DOHH2 (cell line): ENCODE measurements around the gene LIMS2.

Source experiments
- H3F3A ChIP-seq: fragments of 200-600 bp; sonication (generic), shearing (Covaris generic); 2 replicates; pipeline ENCODE4 v1.6.0; 2016; ENCODE audit warnings: antibody characterized with exemption, mild to moderate bottlenecking; ENCODE audit not compliant: control insufficient read depth, insufficient read depth
- H3K27ac ChIP-seq: fragments of 200-600 bp; sonication (generic); 2 replicates; pipeline ENCODE4 v1.5.1; 2014; ENCODE audit warnings: low read depth, mild to moderate bottlenecking, low read length, moderate library complexity
- H3K27me3 ChIP-seq: fragments of 200-600 bp; sonication (generic); 2 replicates; pipeline ENCODE4 v1.6.1; 2014; ENCODE audit warnings: mild to moderate bottlenecking, low read length, mixed read lengths; ENCODE audit not compliant: control insufficient read depth
- H3K36me3 ChIP-seq: fragments of 200-600 bp; sonication (generic); 2 replicates; pipeline ENCODE4 v1.6.1; 2014; ENCODE audit warnings: mild to moderate bottlenecking, low read length, moderate library complexity, mixed read lengths; ENCODE audit not compliant: control insufficient read depth
- H3K4me1 ChIP-seq: fragments of 200-600 bp; sonication (generic); 2 replicates; pipeline ENCODE4 v1.6.1; 2014; ENCODE audit warnings: mild to moderate bottlenecking, low read length, mixed read lengths; ENCODE audit not compliant: control insufficient read depth
- H3K4me2 ChIP-seq: fragments of 200-600 bp; sonication (generic); 2 replicates; pipeline ENCODE4 v1.6.0; 2014; ENCODE audit warnings: mild to moderate bottlenecking, low read length, moderate library complexity
- H3K4me3 ChIP-seq: fragments of 200-600 bp; sonication (generic); 2 replicates; pipeline ENCODE4 v1.5.1; 2014; ENCODE audit warnings: mild to moderate bottlenecking, low read length, mixed read lengths
- H3K79me2 ChIP-seq: fragments of 200-600 bp; sonication (generic); 2 replicates; pipeline ENCODE4 v1.6.1; 2014; ENCODE audit warnings: mild to moderate bottlenecking, low read length, mixed read lengths; ENCODE audit not compliant: control insufficient read depth
- H3K9me2 ChIP-seq: fragments of 200-600 bp; sonication (generic); replicated peaks from 2 replicates; pipeline ENCODE4 v1.6.1; 2014; ENCODE audit warnings: mild to moderate bottlenecking, low read length, mixed read lengths; ENCODE audit not compliant: control insufficient read depth
- H3K9me3 ChIP-seq: fragments of 200-600 bp; sonication (generic); 2 replicates; pipeline ENCODE4 v1.6.1; 2014; ENCODE audit warnings: antibody characterized with exemption, low read length, mixed read lengths; ENCODE audit not compliant: control insufficient read depth, insufficient read depth
- H4K20me1 ChIP-seq: fragments of 200-600 bp; sonication (generic); 2 replicates; pipeline ENCODE4 v1.6.0; 2014; ENCODE audit warnings: low read depth, mild to moderate bottlenecking, antibody characterized with exemption, low read length, moderate library complexity; ENCODE audit not compliant: control insufficient read depth, insufficient read depth
- EZH2phosphoT487 ChIP-seq: fragments of 200-600 bp; sonication (generic); IDR thresholded peaks from 2 replicates; pipeline ENCODE4 v1.6.1; 2017; ENCODE audit warnings: borderline replicate concordance, mild to moderate bottlenecking, antibody characterized with exemption, low read length, moderate library complexity, mixed read lengths
- TF ChIP-seq, protein P1 (sequence below): fragments of 200-600 bp; sonication (generic); IDR thresholded peaks from one replicate; pipeline ENCODE4 v1.5.1; 2014; ENCODE audit warnings: antibody characterized with exemption, mild to moderate bottlenecking, low read depth, low read length; ENCODE audit not compliant: poor library complexity, severe bottlenecking

The LIMS2 gene

DNA sequence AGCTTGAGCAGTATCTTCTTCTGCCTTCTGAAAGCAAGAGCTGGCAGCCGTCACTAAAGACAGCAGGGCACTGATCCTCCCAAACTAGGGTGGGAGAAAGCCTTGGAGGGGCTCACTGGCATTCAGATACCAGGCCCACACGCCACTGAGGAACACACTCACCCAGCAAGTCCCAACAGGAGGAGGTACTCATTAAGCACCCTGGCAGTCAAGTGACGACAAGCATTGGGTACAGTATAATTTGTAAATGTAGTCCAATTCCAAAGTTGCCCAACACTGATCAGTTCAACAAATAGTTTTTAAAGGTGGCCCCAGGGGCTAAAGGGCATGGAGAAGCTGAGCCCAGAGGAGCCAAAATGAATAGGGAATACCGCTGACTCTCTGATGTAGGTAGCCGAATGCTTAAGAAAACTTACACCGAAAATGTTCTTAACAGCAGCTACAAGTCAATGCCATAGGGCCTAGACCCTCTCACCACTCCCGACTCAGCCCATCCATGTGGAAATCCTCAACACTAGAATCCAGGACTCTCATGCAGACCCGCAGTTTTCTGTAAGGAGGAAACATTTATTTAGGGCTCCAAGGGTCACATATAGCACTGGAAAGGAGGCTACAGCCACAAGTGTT lies 9.9 kb downstream of the LIMS2 start:
- peaks cover 16% of the 10 kb centered on the region; the same call in 1 of the 2 replicates for H3K27me3 ChIP-seq
- H4K20me1 ChIP-seq = no peaks in the 10 kb centered on the region
- no peak overlapping the region for H3K27ac ChIP-seq
- H3K4me2 ChIP-seq = no peak overlapping the region
- TF ChIP-seq, protein P1, sequence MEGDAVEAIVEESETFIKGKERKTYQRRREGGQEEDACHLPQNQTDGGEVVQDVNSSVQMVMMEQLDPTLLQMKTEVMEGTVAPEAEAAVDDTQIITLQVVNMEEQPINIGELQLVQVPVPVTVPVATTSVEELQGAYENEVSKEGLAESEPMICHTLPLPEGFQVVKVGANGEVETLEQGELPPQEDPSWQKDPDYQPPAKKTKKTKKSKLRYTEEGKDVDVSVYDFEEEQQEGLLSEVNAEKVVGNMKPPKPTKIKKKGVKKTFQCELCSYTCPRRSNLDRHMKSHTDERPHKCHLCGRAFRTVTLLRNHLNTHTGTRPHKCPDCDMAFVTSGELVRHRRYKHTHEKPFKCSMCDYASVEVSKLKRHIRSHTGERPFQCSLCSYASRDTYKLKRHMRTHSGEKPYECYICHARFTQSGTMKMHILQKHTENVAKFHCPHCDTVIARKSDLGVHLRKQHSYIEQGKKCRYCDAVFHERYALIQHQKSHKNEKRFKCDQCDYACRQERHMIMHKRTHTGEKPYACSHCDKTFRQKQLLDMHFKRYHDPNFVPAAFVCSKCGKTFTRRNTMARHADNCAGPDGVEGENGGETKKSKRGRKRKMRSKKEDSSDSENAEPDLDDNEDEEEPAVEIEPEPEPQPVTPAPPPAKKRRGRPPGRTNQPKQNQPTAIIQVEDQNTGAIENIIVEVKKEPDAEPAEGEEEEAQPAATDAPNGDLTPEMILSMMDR = no peak
- TF ChIP-seq EZH2phosphoT487 = no peak
- H3K36me3 ChIP-seq = no peaks in the 10 kb centered on the region
- no peaks in the 10 kb centered on the region for H3K79me2 ChIP-seq
- H3F3A ChIP-seq = no peaks in the 10 kb centered on the region
- no peaks in the 10 kb centered on the region for H3K9me2 ChIP-seq
- no peak overlapping the region for H3K4me3 ChIP-seq
- H3K9me3 ChIP-seq = no peaks in the 10 kb centered on the region
- H3K4me1 ChIP-seq = no peaks in the 10 kb centered on the region

DNA sequence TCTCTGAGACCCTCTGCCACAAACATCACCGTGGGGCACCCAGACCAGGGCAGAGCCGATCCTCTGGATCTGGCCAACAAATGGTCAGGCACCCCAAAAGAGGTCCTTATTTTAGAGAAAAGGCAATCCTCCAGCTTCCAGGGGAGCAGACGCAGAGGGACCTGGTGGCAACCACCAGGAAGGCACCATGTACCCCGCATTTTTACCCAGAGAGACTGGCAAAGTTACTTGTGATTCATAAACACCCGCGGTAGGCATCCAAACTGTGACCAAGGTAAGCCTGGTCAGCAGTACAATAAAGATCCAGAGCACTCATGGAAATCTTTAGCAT lies 10.5 kb downstream of the LIMS2 start:
- TF ChIP-seq EZH2phosphoT487 = no peak
- TF ChIP-seq, protein P1 = no peak
- Histone ChIP-seq H3K27me3 (peaks cover 16% of the 10 kb centered on the region; the same call in 1 of the 2 replicates), H3K79me2 (no peaks in the 10 kb centered on the region), H3K9me2 (no peaks in the 10 kb centered on the region), H4K20me1 (no peaks in the 10 kb centered on the region), H3K4me1 (no peaks in the 10 kb centered on the region), H3K4me3 (no peak overlapping the region), H3K36me3 (no peaks in the 10 kb centered on the region), H3K27ac (no peak overlapping the region), H3F3A (no peaks in the 10 kb centered on the region), H3K9me3 (no peaks in the 10 kb centered on the region), H3K4me2 (no peak overlapping the region)

DNA sequence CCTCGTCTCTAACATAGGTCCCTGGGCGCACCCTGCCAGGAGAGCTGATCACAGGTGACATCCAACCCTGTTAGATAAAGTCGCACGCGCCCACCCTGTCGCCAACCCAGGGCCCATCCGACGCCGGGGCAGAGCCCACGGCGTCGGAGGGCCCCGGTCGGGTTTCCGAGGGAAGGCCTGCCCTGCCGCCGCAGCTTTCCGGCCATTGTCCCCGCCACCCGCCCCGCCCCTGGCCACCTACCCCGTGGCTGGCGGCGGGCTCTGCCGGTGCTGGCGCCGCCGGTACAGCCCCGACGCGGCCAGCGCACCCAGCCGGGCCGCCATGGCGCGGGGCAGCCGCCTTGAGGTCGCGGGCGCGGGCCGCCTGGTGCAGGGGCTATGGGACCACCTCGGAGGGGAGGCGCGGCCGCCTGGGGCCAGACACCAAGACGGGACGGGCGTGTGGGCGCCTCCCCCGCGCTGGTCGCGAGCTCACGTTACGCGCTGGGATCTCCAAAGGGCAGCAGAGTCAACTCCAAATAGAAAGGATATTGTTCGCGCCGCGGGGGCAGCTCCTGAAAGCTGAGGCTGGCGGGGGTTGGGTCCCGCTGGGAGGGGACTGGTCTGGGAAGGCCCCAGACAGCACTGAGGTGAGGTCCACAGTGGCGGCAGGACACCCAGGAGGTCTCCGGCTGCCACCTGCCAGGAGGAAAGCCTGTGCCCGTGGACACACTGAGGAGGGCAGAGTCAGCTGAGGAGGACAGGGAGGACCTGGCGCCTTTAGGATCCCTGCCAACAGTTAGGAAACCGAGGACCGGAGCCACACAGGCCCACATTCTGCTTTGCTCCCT lies 11.1 kb downstream of the LIMS2 start:
- H3K27ac ChIP-seq = no peak overlapping the region
- no peaks in the 10 kb centered on the region for H4K20me1 ChIP-seq
- H3K4me2 ChIP-seq = no peak overlapping the region
- H3F3A ChIP-seq = no peaks in the 10 kb centered on the region
- no peaks in the 10 kb centered on the region for H3K79me2 ChIP-seq
- H3K4me3 ChIP-seq = no peak overlapping the region
- peaks cover 16% of the 10 kb centered on the region; the same call in 1 of the 2 replicates for H3K27me3 ChIP-seq
- TF ChIP-seq EZH2phosphoT487 = no peak
- H3K4me1 ChIP-seq = no peaks in the 10 kb centered on the region
- H3K9me2 ChIP-seq = no peaks in the 10 kb centered on the region
- H3K36me3 ChIP-seq = no peaks in the 10 kb centered on the region
- no peaks in the 10 kb centered on the region for H3K9me3 ChIP-seq

DNA sequence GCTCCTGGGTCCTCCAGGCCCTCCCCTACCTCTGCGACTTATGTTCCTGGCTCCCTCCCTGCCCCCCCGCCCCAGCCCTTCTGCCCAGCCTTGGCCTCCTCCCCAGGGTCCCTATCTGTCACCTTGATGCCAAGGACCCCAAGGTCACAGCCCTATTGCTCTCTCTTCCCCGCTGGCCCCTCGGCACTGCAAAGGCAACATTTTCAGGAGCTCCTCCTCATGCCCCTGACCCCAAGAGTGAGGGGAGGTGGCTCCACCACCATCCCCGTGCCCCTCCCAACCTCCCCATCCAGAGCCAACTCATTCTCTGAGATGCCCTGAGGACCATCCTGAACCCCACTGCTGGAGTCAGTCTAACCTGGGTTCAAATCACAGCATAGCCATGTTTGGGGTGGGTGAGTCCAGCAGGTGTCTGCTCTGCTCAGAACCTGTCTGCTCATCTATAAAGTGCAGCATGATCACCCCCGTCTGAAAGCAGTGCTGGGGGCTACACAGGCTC lies 11.7 kb downstream of the LIMS2 start:
- Histone ChIP-seq H3K79me2 (no peaks in the 10 kb centered on the region), H3K9me2 (no peaks in the 10 kb centered on the region), H4K20me1 (no peaks in the 10 kb centered on the region), H3K4me2 (no peak overlapping the region), H3K36me3 (no peaks in the 10 kb centered on the region), H3K27me3 (peaks cover 14% of the 10 kb centered on the region; the same call in 1 of the 2 replicates), H3F3A (no peaks in the 10 kb centered on the region), H3K4me1 (no peaks in the 10 kb centered on the region), H3K27ac (no peak overlapping the region), H3K4me3 (no peak overlapping the region), H3K9me3 (no peaks in the 10 kb centered on the region)
- TF ChIP-seq EZH2phosphoT487 = no peak
- TF ChIP-seq, protein P1 = no peak
